HG02840 (cell line): ENCODE measurements around the gene RASAL2.
"Not testable (repeated sequence)": the region's sequence is repeated elsewhere in the genome, so short reads cannot be mapped to it uniquely, and the experiment has no call there.

Experiments
- ATAC-seq: cut with Tn5 transposase; IDR thresholded peaks from one replicate; pipeline ENCODE4 v1.9.1; 2021; ENCODE audit warnings: mild to moderate bottlenecking, moderate library complexity, moderate number of reproducible peaks; ENCODE audit not compliant: unreplicated experiment, low FRiP score

Gene RASAL2

DNA sequence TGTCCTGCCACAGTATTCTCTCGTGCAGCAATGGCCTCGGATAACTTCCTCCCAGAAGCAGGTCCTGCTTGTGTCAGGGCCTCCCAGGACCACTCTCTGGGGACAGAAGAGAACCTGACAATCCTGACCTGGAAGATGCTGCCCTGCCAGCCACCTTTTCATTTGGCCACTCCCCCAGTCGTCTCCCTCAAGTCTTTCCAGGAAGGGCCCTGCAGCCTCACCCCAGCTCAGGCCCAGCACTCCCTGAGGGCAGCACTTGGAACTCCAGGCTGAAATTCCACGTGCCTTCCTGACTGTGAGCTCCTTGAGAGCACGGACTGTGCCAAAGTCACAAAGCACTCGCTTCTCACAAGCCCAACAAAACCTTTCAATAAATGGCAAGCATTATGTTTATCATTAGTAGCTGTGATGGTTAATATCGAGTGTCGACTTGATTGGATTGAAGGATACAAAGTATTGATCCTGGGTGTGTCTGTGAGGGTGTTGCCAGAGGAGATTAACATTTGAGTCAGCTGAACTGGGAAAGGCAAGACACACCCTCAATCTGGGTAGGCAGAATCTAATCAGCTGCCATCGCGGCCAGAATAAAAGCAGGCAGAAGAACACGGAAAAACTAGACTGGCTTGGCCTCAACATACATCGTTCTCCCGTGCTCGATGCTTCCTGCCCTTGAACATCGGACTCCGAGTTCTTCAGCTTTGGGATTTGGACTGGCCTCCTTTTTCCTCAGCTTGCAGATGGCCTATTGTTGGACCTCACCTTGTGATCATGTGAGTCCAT, 405.2 kb downstream of the RASAL2 start:
- ATAC-seq = no peak

DNA sequence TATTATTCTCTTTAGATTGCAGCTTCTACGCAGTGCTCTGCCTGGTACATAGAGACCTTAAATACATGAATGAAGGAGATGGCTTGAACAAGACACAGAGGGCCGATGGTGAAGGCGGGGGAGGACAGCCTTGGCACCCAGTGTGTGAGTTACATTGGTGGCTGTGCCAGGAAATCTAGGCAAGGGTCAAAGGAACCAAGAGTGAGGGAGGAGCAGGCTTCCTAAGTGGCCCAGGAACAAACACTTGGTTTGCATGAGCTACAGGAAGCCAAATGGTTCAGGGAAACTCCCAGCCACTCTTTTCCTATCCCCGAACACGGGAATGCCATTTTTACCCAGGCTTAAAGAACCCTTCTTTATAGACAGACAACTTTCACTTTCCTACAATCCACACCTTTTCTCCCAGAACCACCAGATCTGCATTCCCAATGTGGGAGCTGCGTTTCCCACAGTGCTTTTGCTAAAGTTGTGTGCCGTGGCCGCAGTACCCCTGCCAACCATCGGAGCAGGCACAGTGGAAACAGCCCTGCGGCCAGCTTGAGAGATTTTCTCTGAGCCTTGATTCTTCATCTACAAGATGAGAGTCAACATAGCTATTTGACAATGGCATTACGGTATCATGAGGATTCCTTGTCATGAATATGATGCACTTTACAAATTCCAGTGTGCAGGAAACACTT, 406.3 kb downstream of the RASAL2 start:
- ATAC-seq = no peak

GRCh38 chr1:178500936-178501554, 407.1 kb downstream of the RASAL2 start:
- ATAC-seq = no peak

DNA sequence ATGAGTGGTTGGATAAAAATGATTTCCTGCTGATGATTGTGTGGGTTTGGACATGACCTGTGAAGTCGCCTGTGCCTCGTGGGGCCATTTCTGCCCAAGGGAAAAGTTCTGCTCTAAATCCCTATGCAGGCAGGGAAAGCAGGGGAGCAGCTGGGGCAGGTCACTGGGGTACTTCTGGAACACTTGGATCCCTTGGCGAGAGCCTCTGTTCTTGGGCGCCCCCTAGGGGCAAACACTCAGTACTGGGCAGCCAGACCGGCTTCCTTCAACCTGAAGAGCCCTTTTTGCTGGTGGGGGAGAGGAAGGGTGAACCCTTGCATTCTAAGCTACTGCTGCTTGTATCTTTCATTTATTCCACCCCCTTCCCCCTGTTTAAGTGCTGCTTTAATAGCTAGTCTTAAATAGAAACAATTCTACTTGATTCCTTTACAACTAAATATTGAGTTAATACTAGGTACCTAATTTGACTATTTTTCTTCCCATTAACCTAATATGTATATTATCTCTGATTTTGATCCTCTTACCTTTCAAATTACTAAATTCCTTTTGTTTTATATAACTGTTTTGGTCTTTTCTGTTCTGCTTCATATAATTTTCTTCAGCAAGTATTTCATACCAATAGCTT, 407.9 kb downstream of the RASAL2 start:
- ATAC-seq = no peak

GRCh38 chr1:178502330-178502714, 408.4 kb downstream of the RASAL2 start:
- ATAC-seq = no peak

DNA sequence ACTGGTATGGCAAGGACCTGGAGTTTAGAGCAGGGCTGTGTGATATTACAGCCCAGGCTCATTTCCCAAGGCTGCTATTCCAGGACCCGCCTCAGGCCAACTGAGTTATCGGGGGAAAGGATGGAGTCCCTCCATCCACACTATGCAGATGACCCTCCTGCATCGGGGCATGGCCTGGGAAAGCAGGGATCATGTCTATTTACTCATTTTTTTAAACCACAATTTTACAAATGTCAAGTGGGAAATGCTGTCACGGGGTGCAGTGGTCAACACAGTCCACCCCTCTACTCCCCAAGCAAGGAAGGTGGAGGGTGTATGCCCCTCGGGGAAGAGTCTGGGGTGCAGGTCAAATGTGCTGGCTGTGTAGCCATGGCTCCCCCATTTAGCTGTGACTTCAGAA, 409.0 kb downstream of the RASAL2 start:
- no peak for ATAC-seq

GRCh38 chr1:178503316-178503715, 409.4 kb downstream of the RASAL2 start:
- not testable (repeated sequence) for ATAC-seq

GRCh38 chr1:178503849-178504248, 409.9 kb downstream of the RASAL2 start:
- no peak for ATAC-seq

DNA sequence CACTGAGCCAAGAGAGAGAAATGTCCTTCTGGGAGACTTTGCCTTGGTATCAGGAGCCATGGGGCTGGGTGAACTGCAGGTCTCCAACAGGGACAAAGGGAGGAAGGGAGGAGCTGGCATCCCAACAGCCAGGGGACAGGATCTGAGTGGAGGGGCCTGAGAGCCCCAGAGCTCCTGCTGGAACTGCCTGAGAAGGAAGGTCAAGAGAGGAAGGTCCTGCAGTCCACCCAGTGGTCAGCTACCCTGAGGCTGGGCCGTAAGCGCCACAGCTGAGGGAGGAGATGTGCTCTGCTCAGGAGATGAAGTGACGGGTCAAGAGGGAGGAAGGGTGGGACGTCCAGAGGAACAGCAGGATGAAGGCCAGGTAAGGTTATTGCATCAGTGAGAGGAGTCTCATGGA, 410.4 kb downstream of the RASAL2 start:
- ATAC-seq = no peak

- no peak for ATAC-seq
Observed at GRCh38 chr1:178506177-178506576, 412.3 kb downstream of the RASAL2 start.

GRCh38 chr1:178506669-178507068, 412.8 kb downstream of the RASAL2 start:
- ATAC-seq = no peak

DNA sequence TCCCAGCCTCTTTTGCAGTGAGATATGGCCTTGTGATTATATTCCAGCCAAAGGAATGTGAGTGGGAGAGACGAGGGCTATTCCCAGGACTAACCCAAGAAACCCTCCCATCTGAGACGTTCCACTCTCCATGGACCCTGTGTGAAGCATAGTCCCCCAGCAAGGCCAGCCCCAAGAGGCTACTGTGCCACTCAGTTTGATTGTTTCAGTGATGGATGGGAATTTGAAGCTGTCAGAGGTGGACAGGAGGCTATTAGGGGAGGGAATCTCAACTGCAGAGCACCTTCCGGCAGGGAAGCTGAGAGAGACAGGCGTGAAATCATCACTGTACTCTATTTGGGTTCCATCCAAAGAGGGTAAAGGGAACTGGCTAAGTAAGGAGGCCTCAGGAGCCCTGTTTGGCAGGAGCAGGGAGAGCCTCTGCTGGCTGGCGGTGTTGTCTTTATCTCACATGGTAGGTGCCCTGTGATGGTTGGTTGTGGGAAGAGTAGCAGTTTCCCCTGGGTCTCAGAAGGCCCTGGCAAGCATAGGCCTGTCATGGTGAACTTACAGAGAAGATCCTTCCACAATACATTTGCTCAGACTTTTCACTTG, 415.6 kb downstream of the RASAL2 start:
- no peak for ATAC-seq

DNA sequence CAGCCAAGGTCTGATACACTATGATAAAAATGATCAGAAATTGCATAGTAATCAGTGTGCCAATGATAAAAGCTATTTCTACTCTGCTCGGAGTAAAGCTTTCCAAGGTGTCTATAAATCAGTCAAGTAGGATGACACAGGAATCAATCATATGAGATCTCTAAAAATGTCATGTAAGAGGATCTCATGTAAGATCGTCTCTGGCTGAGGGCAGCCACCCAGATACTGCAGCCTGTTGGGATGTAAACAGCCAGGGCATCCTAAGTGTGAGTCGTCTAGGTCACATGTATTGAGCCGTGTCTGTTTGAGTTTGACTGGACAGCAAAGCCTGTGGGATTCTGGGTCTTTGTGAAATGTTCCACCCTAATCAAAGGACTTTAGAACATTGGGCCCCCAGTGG, 416.3 kb downstream of the RASAL2 start:
- no peak for ATAC-seq

DNA sequence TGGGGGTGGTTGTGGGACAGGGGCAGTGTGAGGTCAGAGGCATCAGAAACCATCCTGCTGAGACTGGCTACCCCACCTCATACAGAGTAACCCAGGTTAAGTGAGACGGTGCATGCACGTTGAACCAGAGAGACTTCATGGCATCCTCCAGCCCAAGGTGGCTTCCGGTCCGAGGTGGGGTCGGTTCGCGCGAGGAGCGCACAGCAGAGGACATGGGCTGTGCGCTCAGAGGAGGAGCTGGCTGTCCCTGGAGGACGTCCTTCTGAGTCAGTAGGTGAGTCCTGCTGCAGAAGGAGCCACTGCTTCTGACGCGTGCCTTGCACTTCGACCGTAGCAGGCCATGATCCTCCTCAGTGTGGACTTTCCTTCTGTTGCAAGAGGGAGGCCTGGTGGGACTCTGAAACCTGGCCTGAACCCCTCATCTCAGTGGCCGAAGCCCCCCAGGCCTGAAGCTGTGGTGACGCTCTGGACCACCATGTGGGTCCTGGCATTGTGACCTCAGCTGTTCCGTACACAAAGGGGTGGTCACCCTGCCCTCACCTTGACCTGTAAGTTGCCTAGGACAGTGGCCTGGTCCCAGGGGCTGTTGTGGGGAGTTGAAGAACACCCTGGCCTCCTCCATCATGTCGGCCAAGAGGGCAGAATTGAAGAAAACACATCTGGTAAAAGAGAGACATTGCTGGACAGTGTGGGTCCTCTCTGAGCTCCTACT, 418.8 kb downstream of the RASAL2 start, which contains the start of gene TEX35:
Gene TEX35, plus strand, starts transcription at position 544 of the 712 bp plus-strand sequence. Its CDS starts 80 bp downstream, at position 624.
- no peak for ATAC-seq

DNA sequence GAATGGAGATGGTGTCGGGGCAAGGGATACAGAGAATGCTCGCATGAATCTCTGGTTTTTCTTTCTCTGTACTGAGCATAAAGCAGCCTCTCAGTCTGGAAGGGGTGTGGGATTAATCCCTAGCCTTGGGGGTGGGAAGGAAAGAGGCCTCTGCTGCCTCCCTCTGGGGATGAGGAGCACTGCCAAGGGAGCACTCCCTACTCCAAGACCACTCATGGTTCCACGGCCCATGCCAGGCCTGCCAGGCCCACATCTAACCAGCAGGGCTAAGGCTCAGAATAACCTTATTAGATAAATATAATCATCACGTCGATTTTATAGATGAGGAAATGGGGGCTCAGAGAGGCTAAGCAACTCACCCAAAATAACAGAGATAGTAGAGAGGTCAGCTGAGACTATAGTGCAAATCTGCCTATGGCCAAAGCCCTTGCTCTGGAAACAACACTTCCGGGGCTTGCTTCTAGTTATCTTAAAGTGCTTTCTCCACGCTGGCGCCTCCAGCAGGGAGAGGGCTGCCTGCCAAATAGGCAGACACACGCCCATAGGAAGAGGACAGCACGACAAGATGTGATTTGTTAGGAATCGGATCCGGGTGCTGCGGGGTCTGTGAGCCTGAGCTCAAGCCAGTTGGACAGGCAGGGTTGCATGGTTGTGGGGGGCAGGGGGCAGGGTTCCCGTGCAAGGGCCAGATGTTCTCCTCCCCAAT, 419.5 kb downstream of the RASAL2 start:
- no peak for ATAC-seq

DNA sequence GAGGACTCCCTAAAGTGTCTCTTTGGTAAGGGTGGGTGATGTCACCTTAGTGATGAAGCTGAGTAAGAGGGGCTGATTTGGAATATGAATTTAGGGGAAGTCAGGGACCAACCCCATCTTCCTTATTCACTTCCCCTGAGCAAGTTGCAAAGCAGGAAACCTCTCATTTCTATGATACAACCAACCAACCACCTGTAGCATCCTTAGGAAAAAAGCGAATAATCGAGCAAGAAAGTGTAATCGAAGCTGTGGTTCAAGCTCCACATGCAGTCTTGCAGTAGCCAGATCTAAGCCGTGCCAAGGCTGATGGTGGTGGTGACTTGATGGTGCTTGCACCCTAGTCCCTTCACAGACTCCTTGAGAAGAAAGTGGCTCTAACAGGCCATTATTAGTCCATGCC, 422.2 kb downstream of the RASAL2 start:
- ATAC-seq = no peak

DNA sequence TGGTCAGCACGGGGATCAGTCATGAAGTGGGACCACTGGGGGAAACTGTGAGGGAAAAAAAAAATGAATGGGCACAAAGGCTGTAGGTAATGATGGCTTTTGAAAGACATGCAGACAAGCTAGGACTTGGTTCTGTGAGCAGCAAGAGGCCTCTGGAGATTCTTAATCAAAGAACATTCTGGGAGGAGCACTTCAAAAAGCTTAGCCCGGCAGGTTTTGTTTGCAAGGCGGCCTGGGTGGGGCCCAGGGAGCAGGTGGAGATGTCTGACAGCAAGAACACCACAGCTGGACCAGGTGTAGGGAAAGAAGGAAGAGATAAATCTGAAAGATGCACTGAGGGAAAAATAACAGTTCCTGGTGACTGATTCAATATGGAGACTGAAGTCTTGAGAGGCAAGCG, 425.0 kb downstream of the RASAL2 start:
- no peak for ATAC-seq

- no peak for ATAC-seq
Observed at GRCh38 chr1:178520803-178521202, 426.9 kb downstream of the RASAL2 start.

- no peak for ATAC-seq
Observed at GRCh38 chr1:178521241-178521640, 427.3 kb downstream of the RASAL2 start.
